HG03108 (cell line): ENCODE results near the gene CBX8.
A peak's percentile ranks its signal among the peaks of the same experiment; 100 is the strongest.

ENCODE experiments used
- ATAC-seq: cut with Tn5 transposase; IDR thresholded peaks from one replicate; pipeline ENCODE4 v1.9.1; 2021; ENCODE audit warnings: moderate library complexity; ENCODE audit not compliant: unreplicated experiment

CBX8 gene

GRCh38 chr17:79806863-79807720 is 10.2 kb upstream of the CBX8 start:
- no peak for ATAC-seq

GRCh38 chr17:79806446-79806760 is 9.5 kb upstream of the CBX8 start:
- ATAC-seq, result no peak

- peak; percentile 22 for ATAC-seq
These were observed 8.2 kb upstream of the CBX8 start for GRCh38 chr17:79804856-79805696.

GRCh38 chr17:79803997-79804855 is 7.3 kb upstream of the CBX8 start:
- ATAC-seq, result peak; percentile 57

GRCh38 chr17:79803421-79803996 is 6.6 kb upstream of the CBX8 start:
- no peak for ATAC-seq

GRCh38 chr17:79802736-79803420 is 6.0 kb upstream of the CBX8 start:
- no peak for ATAC-seq

- no peak for ATAC-seq
These were observed 5.3 kb upstream of the CBX8 start for GRCh38 chr17:79802039-79802735.

GRCh38 chr17:79801156-79802038 is 4.5 kb upstream of the CBX8 start:
- ATAC-seq, result no peak

GRCh38 chr17:79800325-79801155 is 3.7 kb upstream of the CBX8 start:
- ATAC-seq, result no peak

- no peak for ATAC-seq
These were observed 2.9 kb upstream of the CBX8 start for GRCh38 chr17:79799538-79800324.

GRCh38 chr17:79799174-79799537 is 2.3 kb upstream of the CBX8 start:
- no peak for ATAC-seq

- ATAC-seq, result no peak
These were observed 1.7 kb upstream of the CBX8 start for GRCh38 chr17:79798299-79799173.

- ATAC-seq, result peak; percentile 5
These were observed 818 bp upstream of the CBX8 start for GRCh38 chr17:79797492-79798298.

- no peak for ATAC-seq
These were observed 474 bp downstream of the CBX8 start for GRCh38 chr17:79796444-79796762.

GRCh38 chr17:79795795-79796443 is 958 bp downstream of the CBX8 start:
- no peak for ATAC-seq
